Thyroid gland (tissue), 4 donors: Measurements from ENCODE around the gene POLR1B. TPM values are rescaled to one million over a fixed set of nuclear protein-coding genes. Genes with fewer than 3 reads are reported as not detected.
A peak's percentile ranks its signal among the peaks of the same experiment; 100 is the strongest.

Experiments used
- DNase-seq, 2 donors: peaks; one replicate each; pipeline ENCODE4 v3.0.0-alpha.2; 2019
- H3K27ac ChIP-seq, 3 donors: fragments of 200-600 bp; sonication (generic); 1 replicate in 2 of 3; 2 replicates in 1 of 3; pipeline ENCODE4 v1.5.1; 2016 to 2019; ENCODE audit warnings: mild to moderate bottlenecking in 1 of 3, moderate library complexity in 1 of 3
- H3K27me3 ChIP-seq: fragments of 200-600 bp; sonication (generic); one replicate; pipeline ENCODE4 v1.5.1; 2019
- H3K36me3 ChIP-seq, 2 donors: fragments of 200-600 bp; sonication (generic); one replicate each; pipeline ENCODE4 v1.5.1; 2016 to 2019
- H3K4me1 ChIP-seq, 2 donors: fragments of 200-600 bp; sonication (generic); one replicate each; pipeline ENCODE4 v1.5.1; 2017 to 2019
- H3K4me3 ChIP-seq, 3 donors: fragments of 200-600 bp; sonication (generic); replicated peaks in 1 of 3; 1 replicate in 2 of 3; 2 replicates in 1 of 3; pipeline ENCODE4 v1.5.1; 2016; ENCODE audit warnings: mild to moderate bottlenecking in 1 of 3
- H3K9me3 ChIP-seq: fragments of 200-600 bp; sonication (generic); one replicate; pipeline ENCODE4 v1.5.1; 2017
- POLR2A ChIP-seq, 2 donors: fragments of 450-650 bp; IDR thresholded peaks; one replicate each; pipeline ENCODE4 v1.6.1; 2017; ENCODE audit warnings: antibody characterized with exemption in 2 of 2, mild to moderate bottlenecking in 2 of 2, moderate library complexity in 1 of 2
- WGBS, 2 donors: methylation state at CpG; one replicate each; pipeline ENCODE4 v1.1.5; 2017; 5-methylcytosine and 5-hydroxymethylcytosine counted together
- intact Hi-C: fragments of 100-400 bp; cut with DNase I; formaldehyde crosslinking; loops from one replicate; pipeline ENCODE4 v1.15.1; 2023
- small RNA-seq: library from RNA; depleted of rRNA; stranded (forward); fragments of <200 nt; gene quantifications from one replicate; pipeline ENCODE3, GENCODE V24; 2016
- total RNA-seq, 4 donors: library from RNA; depleted of rRNA; stranded (reverse); fragments of >200 nt; gene quantifications; one replicate each; pipeline ENCODE4 v1.2.3, GENCODE V29; 2016
- TF ChIP-seq, protein P1 (sequence below), 6 experiments: fragments of 200-600 bp in 3 of 6; fragments of 450-650 bp in 3 of 6; sonication (generic) in 3 of 6; IDR thresholded peaks; one replicate each; pipeline ENCODE4 v1.5.1; 2016 to 2019; ENCODE audit warnings: antibody characterized with exemption in 6 of 6, mild to moderate bottlenecking in 2 of 6, inconsistent platforms in 1 of 6, moderate library complexity in 1 of 6

The POLR1B gene
- total RNA-seq, 4 donors from 2014 or later: 18.5 to 27.4 (median 23.2) TPM

DNA sequence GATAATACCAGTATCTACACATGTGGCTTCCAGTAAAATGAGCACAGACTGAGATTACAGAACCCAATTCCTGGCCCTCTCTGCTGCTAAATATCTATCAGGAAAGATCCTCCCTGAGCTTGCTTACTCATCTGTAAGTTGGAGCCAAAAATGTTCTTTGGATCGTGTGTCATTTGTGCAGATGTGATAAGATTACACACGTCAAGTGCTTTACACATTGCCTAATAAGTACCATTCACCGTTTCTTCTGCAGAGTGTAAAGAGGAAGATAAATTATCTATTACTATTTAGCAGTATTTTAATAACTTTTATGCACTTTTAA lies 80.2 kb downstream of the POLR1B start:
- Histone ChIP-seq H3K4me1 (peaks cover 0 to 18% of the 10 kb centered on the region in 2 donors), H3K27ac (no peak overlapping the region)
- intact Hi-C loops: no loop called here

DNA sequence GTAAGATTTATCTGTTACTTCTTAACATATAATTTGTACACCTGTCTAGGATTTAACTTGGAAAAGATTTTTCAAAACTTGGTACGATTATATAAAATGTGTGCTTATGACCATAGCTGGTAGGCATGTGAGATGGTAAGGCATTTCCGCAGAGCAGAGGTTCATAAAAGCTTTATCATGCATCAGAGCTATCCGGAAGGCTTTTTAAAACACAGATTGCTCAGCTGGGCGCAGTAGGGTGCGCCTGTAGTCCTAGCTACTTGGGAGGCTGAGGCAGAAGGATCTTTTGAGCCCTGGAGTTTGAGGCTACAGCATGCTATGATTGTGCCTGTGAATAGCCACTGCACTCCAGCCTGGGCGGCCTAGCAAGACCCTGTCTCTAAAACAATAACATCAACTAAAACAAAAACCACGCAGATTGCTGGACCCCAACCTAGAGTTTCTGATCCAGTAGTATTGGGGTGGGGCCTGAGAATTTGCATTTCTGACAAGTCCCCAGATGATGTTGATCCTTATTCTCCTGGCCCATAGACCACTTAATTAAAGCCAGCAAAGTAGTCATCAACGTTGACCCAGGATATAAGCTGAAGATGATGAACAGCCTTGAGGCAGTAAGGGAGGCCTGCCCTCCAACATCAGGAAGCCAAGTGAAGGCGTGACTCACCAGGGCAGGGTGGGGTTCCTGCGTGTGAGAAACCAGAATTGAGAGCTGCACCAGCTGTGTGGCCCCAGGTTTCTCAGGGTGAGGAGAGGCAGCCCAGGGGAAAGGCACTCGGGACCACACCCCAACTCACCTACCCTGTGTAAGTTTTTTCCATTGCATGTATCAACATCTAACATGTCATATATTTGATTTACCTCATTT lies 81.9 kb downstream of the POLR1B start:
- intact Hi-C loops: no loop called here
- no peaks in the 10 kb centered on the region for H3K9me3 ChIP-seq
- H3K27ac ChIP-seq: no peak overlapping the region
- no peaks in the 10 kb centered on the region for H3K27me3 ChIP-seq
- 84 to 88% methylated on average over 11 of the region's 11 CpGs for WGBS, 2 donors
- H3K4me3 ChIP-seq: no peak overlapping the region
- peaks cover 0 to 25% of the 10 kb centered on the region in 2 donors for H3K4me1 ChIP-seq
- DNase-seq: no peak
- no peaks in the 10 kb centered on the region for H3K36me3 ChIP-seq
- TF ChIP-seq, protein P1, sequence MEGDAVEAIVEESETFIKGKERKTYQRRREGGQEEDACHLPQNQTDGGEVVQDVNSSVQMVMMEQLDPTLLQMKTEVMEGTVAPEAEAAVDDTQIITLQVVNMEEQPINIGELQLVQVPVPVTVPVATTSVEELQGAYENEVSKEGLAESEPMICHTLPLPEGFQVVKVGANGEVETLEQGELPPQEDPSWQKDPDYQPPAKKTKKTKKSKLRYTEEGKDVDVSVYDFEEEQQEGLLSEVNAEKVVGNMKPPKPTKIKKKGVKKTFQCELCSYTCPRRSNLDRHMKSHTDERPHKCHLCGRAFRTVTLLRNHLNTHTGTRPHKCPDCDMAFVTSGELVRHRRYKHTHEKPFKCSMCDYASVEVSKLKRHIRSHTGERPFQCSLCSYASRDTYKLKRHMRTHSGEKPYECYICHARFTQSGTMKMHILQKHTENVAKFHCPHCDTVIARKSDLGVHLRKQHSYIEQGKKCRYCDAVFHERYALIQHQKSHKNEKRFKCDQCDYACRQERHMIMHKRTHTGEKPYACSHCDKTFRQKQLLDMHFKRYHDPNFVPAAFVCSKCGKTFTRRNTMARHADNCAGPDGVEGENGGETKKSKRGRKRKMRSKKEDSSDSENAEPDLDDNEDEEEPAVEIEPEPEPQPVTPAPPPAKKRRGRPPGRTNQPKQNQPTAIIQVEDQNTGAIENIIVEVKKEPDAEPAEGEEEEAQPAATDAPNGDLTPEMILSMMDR (IDR thresholded peaks at IDR 0.05): no peak
- TF ChIP-seq POLR2A (IDR thresholded peaks at IDR 0.05): no peak

More for the DNA sequence above, 80.2 kb downstream of the POLR1B start:
- TF ChIP-seq POLR2A (IDR thresholded peaks at IDR 0.05): no peak
- TF ChIP-seq, protein P1 (IDR thresholded peaks at IDR 0.05): no peak
- DNase-seq: no peak
- H3K36me3 ChIP-seq: no peaks in the 10 kb centered on the region
- no peak overlapping the region for H3K4me3 ChIP-seq
- 55 to 72% methylated on average over 3 of the region's 3 CpGs for WGBS, 2 donors
- no peaks in the 10 kb centered on the region for H3K9me3 ChIP-seq
- no peaks in the 10 kb centered on the region for H3K27me3 ChIP-seq

DNA sequence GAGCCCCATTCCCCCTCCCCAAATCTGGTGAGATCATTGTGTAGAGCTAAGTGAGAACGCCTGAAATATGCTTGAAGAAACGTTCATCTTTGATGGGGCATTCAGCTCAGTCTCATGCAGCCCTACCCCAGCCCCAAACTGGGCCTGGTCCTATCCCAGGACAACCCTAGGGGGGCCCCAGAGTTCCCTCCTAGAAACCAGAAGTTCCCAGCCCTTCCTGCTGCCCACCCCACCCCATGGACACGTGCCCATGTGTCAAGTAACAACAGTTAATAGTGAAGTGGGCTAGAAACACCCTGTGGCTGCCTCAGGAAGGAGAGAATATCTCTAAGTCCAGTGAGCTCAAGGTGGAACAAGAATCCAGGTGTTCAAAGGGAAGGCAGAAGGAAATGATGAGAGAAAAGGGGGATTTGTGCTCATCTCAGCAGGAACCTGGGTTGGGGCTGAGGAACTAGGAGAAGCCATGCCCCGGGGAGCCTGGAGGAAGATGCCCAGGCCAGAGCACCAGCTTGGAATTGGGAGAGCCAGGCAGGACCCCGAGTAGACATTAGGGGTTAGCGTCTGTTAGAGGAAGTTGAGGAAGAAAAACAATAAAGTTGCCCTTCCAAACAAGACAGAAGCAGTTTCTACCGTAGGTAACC lies 83.3 kb downstream of the POLR1B start:
- Histone ChIP-seq H3K9me3 (no peaks in the 10 kb centered on the region), H3K27me3 (no peaks in the 10 kb centered on the region), H3K4me3 (no peak overlapping the region), H3K27ac (peak overlapping the region in 1 of 3 donors; percentile 55), H3K4me1 (peaks cover 0 to 25% of the 10 kb centered on the region in 2 donors), H3K36me3 (no peaks in the 10 kb centered on the region)
- WGBS, 2 donors: 66 to 73% methylated on average over 7 of the region's 7 CpGs
- TF ChIP-seq POLR2A (IDR thresholded peaks at IDR 0.05): no peak
- TF ChIP-seq, protein P1 (IDR thresholded peaks at IDR 0.05): no peak
- DNase-seq: no peak
- intact Hi-C loops: loop anchor here (5.0 kb wide), 1 partner anchor 102 kb away; no protein-coding TSS in a partner anchor

DNA sequence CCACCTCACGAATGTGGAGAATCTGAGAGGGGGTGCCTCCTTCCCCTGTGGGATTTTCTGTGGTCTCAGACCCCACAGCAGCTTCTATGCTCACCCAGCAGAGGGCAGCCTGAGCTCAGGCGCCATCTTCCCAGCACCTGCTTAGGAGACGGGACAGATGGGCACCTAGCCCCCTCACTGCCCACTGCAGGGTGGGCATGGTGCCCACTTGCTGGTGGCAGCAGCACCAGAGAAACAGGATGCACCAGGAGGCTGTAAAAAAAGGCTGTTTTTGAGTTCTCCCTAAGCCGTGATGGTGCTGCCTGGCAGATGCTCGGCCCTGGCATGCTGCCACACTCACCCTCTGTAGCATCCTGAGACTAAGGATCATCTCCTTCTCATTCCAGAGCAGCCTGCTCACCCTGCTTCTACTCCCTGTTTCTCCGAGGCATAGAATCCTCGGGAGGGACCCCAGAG lies 84.4 kb downstream of the POLR1B start:
- TF ChIP-seq, protein P1 (IDR thresholded peaks at IDR 0.05): peak; percentile 23 to 83 (median 71)
- no peak for TF ChIP-seq POLR2A (IDR thresholded peaks at IDR 0.05)
- Histone ChIP-seq H3K4me1 (peaks cover 0 to 25% of the 10 kb centered on the region in 2 donors), H3K36me3 (no peaks in the 10 kb centered on the region), H3K27ac (peak overlapping the region; percentile 13 to 55 (median 40)), H3K9me3 (no peaks in the 10 kb centered on the region), H3K27me3 (no peaks in the 10 kb centered on the region), H3K4me3 (no peak overlapping the region)
- WGBS, 2 donors: 12 to 29% methylated on average over 5 to 7 of the region's 7 CpGs
- intact Hi-C loops: loop anchor here (5.0 kb wide), 1 partner anchor 101 kb away; no protein-coding TSS in a partner anchor
- peak; percentile 52 to 53 for DNase-seq

Small RNAs within 50 kb of the gene (small RNA-seq; reads per million reads assigned to genes)
- gene RF00019: not detected

Other genes with a start within 250 kb of the POLR1B start
- gene RGPD8, start 108.8 kb upstream of the POLR1B start, total RNA-seq: 10 to 100 TPM; 32.2 to 55.5 (median 45.2) TPM
- gene TTL, start 60.3 kb upstream of the POLR1B start, total RNA-seq: 10 to 100 TPM; 12.0 to 22.2 (median 19.0) TPM
- gene CHCHD5, start 42.1 kb downstream of the POLR1B start, total RNA-seq: 10 to 100 TPM; 14.6 to 70.6 (median 29.1) TPM
- gene SLC20A1, start 103.5 kb downstream of the POLR1B start, total RNA-seq: 10 to 100 TPM; 15.6 to 40.3 (median 23.9) TPM
- not detected for gene NT5DC4, start 178.6 kb downstream of the POLR1B start, total RNA-seq
- under 1 TPM in 3 of 4 donors, not detected in 1; 0.13 to 0.29 (median 0.22) TPM for gene CKAP2L, start 222.1 kb downstream of the POLR1B start, total RNA-seq
- gene IL1A, start 242.0 kb downstream of the POLR1B start, total RNA-seq: under 1 TPM in 1 of 4 donors, not detected in 3; 0.40 TPM